Cardiac septum (tissue), 1 donor: ENCODE data around the gene ADD2. TPM values are rescaled to one million over a fixed set of nuclear protein-coding genes. Genes with fewer than 3 reads are reported as not detected.
"Not testable (repeated sequence)": the region's sequence is repeated elsewhere in the genome, so short reads cannot be mapped to it uniquely, and the experiment has no call there.

Experiments
- DNase-seq: peaks from one replicate; pipeline ENCODE4 v3.0.0-alpha.2; 2020; ENCODE audit warnings: low spot score
- intact Hi-C: fragments of 100-400 bp; cut with DNase I; formaldehyde crosslinking; loops from one replicate; pipeline ENCODE4 v1.14.0; 2022
- total RNA-seq: library from RNA; stranded (reverse); fragmentation: NEBNext Ultra II Directional; extraction: Animal tissue kit (Norgen Biotek cat#: 25700); gene quantifications from one replicate; pipeline ENCODE4 v1.2.1, GENCODE V29; 2021
- donor health status: DM: no; HTN: no; CAD: no.

Gene ADD2
- total RNA-seq, 1 donor from 2014 or later = 1.6 TPM

- DNase-seq = no peak
- intact Hi-C loops = no loop called here
These were observed 11.9 kb downstream of the ADD2 start for GRCh38 chr2:70756128-70756527.

GRCh38 chr2:70753902-70754301 lies 14.1 kb downstream of the ADD2 start:
- DNase-seq = no peak
- intact Hi-C loops = no loop called here

GRCh38 chr2:70753031-70753430 lies 15.0 kb downstream of the ADD2 start:
- DNase-seq = no peak
- intact Hi-C loops = no loop called here

GRCh38 chr2:70752396-70752795 lies 15.6 kb downstream of the ADD2 start:
- DNase-seq = no peak
- intact Hi-C loops = no loop called here

- no peak for DNase-seq
- intact Hi-C loops = no loop called here
These were observed 16.1 kb downstream of the ADD2 start for GRCh38 chr2:70751881-70752280.

GRCh38 chr2:70750320-70750719 lies 17.7 kb downstream of the ADD2 start:
- no peak for DNase-seq
- intact Hi-C loops = no loop called here

GRCh38 chr2:70748002-70748784 lies 19.8 kb downstream of the ADD2 start:
- no peak for DNase-seq
- intact Hi-C loops = no loop called here

GRCh38 chr2:70747284-70747683 lies 20.7 kb downstream of the ADD2 start:
- intact Hi-C loops = no loop called here
- DNase-seq = no peak

GRCh38 chr2:70746094-70746974 lies 21.7 kb downstream of the ADD2 start:
- intact Hi-C loops = no loop called here
- DNase-seq = no peak

- intact Hi-C loops = no loop called here
These were observed 22.6 kb downstream of the ADD2 start for GRCh38 chr2:70745276-70745825.

GRCh38 chr2:70744397-70744796 lies 23.6 kb downstream of the ADD2 start:
- no peak for DNase-seq
- intact Hi-C loops = no loop called here

More at GRCh38 chr2:70745276-70745825, 22.6 kb downstream of the ADD2 start:
- DNase-seq = no peak

GRCh38 chr2:70743677-70744076 lies 24.3 kb downstream of the ADD2 start:
- intact Hi-C loops = no loop called here
- no peak for DNase-seq

- intact Hi-C loops = no loop called here
- DNase-seq = no peak
These were observed 24.9 kb downstream of the ADD2 start for GRCh38 chr2:70743068-70743467.

GRCh38 chr2:70739492-70739891 lies 28.5 kb downstream of the ADD2 start:
- intact Hi-C loops = not testable (repeated sequence)

GRCh38 chr2:70738159-70738558 lies 29.8 kb downstream of the ADD2 start:
- intact Hi-C loops = no loop called here
- DNase-seq = no peak

More at GRCh38 chr2:70739492-70739891, 28.5 kb downstream of the ADD2 start:
- DNase-seq = not testable (repeated sequence)

GRCh38 chr2:70735071-70735470 lies 32.9 kb downstream of the ADD2 start:
- intact Hi-C loops = no loop called here
- DNase-seq = no peak

- no peak for DNase-seq
- intact Hi-C loops = no loop called here
These were observed 34.3 kb downstream of the ADD2 start for GRCh38 chr2:70733646-70734180.

GRCh38 chr2:70732766-70733645 lies 35.0 kb downstream of the ADD2 start:
- no peak for DNase-seq
- intact Hi-C loops = no loop called here

GRCh38 chr2:70730730-70731129 lies 37.3 kb downstream of the ADD2 start:
- intact Hi-C loops = no loop called here
- DNase-seq = no peak
